Upper lobe of left lung (tissue), 4 donors: ENCODE data around the gene TBX4.
"Not testable (repeated sequence)": the region's sequence is repeated elsewhere in the genome, so short reads cannot be mapped to it uniquely, and the experiment has no call there.

Experiments used
- POLR2AphosphoS5 ChIP-seq, 2 donors: sonication (generic); formaldehyde crosslinking; IDR thresholded peaks; one replicate each; pipeline ENCODE4 v1.5.1; 2017; ENCODE audit warnings: antibody characterized with exemption in 2 of 2
- TF ChIP-seq, protein P1 (sequence below), 6 experiments: fragments of 450-650 bp in 4 of 6; fragments of 200-600 bp in 2 of 6; sonication (generic) in 2 of 6; IDR thresholded peaks; one replicate each; pipeline ENCODE4 v1.5.1; 2016 to 2019; ENCODE audit warnings: antibody characterized with exemption in 6 of 6

DNA sequence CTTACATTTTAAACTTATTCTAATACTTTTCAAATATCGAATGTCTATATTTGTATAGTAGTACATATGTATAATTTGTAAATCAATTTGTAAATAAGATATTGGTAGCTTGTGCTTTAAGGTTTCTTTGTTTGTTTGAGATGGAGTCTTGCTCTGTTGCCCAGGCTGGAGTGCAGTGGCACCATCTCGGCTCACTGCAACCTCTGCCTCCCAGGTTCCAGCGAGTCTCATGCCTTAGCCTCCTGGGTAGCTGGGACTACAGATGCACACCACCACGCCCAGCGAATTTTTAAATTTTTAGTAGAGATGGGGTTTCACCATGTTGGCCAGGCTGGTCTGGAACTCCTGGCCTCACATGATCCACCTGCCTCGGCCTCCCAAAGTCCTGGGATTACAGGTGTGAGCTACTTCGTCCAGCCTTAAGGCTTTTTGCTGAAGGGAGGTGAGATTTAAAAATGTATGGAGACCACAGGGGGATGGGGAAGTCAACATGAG lies 41.7 kb downstream of the TBX4 start:
- not testable (repeated sequence) for TF ChIP-seq POLR2AphosphoS5 (IDR thresholded peaks at IDR 0.05)
- TF ChIP-seq, protein P1, sequence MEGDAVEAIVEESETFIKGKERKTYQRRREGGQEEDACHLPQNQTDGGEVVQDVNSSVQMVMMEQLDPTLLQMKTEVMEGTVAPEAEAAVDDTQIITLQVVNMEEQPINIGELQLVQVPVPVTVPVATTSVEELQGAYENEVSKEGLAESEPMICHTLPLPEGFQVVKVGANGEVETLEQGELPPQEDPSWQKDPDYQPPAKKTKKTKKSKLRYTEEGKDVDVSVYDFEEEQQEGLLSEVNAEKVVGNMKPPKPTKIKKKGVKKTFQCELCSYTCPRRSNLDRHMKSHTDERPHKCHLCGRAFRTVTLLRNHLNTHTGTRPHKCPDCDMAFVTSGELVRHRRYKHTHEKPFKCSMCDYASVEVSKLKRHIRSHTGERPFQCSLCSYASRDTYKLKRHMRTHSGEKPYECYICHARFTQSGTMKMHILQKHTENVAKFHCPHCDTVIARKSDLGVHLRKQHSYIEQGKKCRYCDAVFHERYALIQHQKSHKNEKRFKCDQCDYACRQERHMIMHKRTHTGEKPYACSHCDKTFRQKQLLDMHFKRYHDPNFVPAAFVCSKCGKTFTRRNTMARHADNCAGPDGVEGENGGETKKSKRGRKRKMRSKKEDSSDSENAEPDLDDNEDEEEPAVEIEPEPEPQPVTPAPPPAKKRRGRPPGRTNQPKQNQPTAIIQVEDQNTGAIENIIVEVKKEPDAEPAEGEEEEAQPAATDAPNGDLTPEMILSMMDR (IDR thresholded peaks at IDR 0.05) = not testable (repeated sequence)
